HL-60 (cell line): Measurements from ENCODE around the gene UBA7.

Experiments used
- DNase-seq, 2 experiments: peaks; one replicate each; pipeline ENCODE4 v3.0.0-alpha.2; 2010 to 2020; ENCODE audit warnings: low read depth in 1 of 2, low spot score in 1 of 2
- H3K27ac ChIP-seq: fragments of 250-450 bp; sonication (Bioruptor Pico); replicated peaks from 2 replicates; pipeline ENCODE4 v1.5.1; 2020; ENCODE audit warnings: mild to moderate bottlenecking, moderate library complexity
- H3K27me3 ChIP-seq: fragments of 250-450 bp; sonication (Bioruptor Pico); 2 replicates; pipeline ENCODE4 v1.5.1; 2021; ENCODE audit warnings: mild to moderate bottlenecking, moderate library complexity; ENCODE audit not compliant: insufficient read depth, poor library complexity, severe bottlenecking
- H3K4me3 ChIP-seq: replicated peaks from 2 replicates; pipeline ENCODE4 v1.5.1; 2011; ENCODE audit warnings: mild to moderate bottlenecking, control low read depth, low read length; ENCODE audit not compliant: insufficient read depth
- CTCF ChIP-seq: IDR thresholded peaks from one replicate; pipeline ENCODE4 v1.5.1; 2011; ENCODE audit warnings: low read length, control low read depth, inconsistent platforms; ENCODE audit not compliant: insufficient read depth
- GABPA ChIP-seq: IDR thresholded peaks from 2 replicates; pipeline ENCODE4 v1.6.1; 2012; ENCODE audit warnings: low read depth
- POLR2AphosphoS5 ChIP-seq: IDR thresholded peaks from 2 replicates; pipeline ENCODE4 v1.6.1; 2012; ENCODE audit warnings: low read depth
- REST ChIP-seq: IDR thresholded peaks from 2 replicates; pipeline ENCODE4 v1.6.1; 2012; ENCODE audit warnings: low read depth; ENCODE audit not compliant: insufficient replicate concordance
- SPI1 ChIP-seq: IDR thresholded peaks from 2 replicates; pipeline ENCODE4 v1.6.1; 2012; ENCODE audit warnings: low read depth, mild to moderate bottlenecking, borderline replicate concordance

Gene UBA7

DNA sequence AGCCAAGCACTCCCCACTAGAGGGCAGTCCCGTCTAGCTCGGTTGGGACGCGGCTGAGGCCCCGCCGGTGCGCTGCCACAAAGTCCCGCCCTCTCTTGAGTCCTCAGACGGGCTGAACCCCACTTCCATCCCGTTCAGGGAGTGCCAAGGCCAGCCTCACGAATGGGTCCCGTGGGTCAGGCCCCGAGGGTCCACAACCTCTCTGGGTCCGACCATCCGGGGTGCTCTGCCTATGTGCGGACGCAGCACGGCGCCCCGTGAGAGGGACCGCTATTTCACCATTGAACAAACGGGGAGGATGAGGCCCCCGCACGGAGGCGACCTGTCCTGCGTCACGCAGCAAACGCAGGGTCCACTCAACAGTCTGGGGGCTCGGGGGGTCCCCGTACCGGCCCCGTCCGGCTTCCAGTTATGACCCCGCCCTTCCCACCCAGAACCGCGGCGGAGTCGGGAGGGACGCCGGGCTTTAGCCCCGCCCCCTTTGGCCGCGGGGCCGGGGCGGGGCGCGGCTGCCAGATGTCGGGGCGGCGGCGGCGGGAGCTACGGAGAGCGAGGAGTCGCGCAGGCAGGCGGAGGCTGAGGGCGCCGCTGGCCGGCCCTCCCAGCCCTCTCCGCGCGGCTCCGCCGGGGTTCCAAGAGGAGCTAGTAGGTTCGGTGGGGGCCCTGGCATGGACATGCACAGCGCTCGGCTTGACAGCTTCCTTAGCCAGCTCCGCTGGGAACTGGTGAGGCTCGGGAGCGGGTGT, 10.9 kb downstream of the UBA7 start, which contains the start of gene INKA1:
Gene INKA1, plus strand, starts transcription at position 543 of the 746 bp plus-strand sequence. Its CDS starts 132 bp downstream, at position 675.
- Histone ChIP-seq H3K4me3 (peak within 1 kb of the TSS; percentile 94), H3K27ac (peak within 1 kb of the TSS; percentile 89), H3K27me3 (no peaks in the 10 kb centered on the region)
- TF ChIP-seq CTCF (peak; percentile 90), REST (no peak)
- DNase-seq: peak; percentile 77 to 87

DNA sequence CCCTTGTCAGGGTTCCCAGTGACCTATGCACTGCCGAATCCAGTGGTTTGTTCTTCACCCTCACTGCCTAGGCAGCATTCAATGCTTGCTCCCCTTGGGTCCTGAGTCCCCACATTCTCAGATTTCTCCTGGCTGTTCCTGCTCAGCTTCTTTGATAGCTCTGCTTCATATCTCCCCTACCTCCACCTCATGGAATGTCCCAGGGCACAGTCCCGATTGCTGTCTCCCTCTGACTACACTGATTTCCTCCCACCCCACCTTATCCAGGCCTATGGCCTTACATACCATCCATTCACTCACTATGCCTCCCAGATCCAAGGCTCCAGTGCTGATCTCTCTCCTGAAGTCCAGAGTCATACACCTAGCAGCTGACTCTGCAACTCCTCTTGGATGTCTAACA, 12.6 kb downstream of the UBA7 start:
- DNase-seq: no peak
- H3K4me3 ChIP-seq: no peak overlapping the region
- no peak overlapping the region for H3K27ac ChIP-seq
- no peak for TF ChIP-seq POLR2AphosphoS5
- no peak for TF ChIP-seq SPI1
- no peak for TF ChIP-seq REST
- TF ChIP-seq CTCF: no peak
- H3K27me3 ChIP-seq: no peaks in the 10 kb centered on the region

GRCh38 chr3:49799761-49800160, 14.0 kb downstream of the UBA7 start, which contains the start of gene CDHR4:
CDHR4 (minus strand) TSS chr3:49799873; CDS start chr3:49799812, 61 bp downstream.
- Histone ChIP-seq H3K27ac (no peak within 1 kb of the TSS), H3K27me3 (no peaks in the 10 kb centered on the region), H3K4me3 (no peak within 1 kb of the TSS)
- no peak for TF ChIP-seq REST
- no peak for TF ChIP-seq POLR2AphosphoS5
- TF ChIP-seq SPI1: no peak
- TF ChIP-seq GABPA: no peak
- TF ChIP-seq CTCF: no peak
- no peak for DNase-seq
